HUDEP-2 (cell line): ENCODE data around the gene TGIF2.
"Not testable (repeated sequence)": the region's sequence is repeated elsewhere in the genome, so short reads cannot be mapped to it uniquely, and the experiment has no call there.

Source experiments
- DNase-seq, 76 experiments: peaks; one replicate each; lab custom pipeline; 2025; ENCODE audit not compliant: unreplicated experiment in 76 of 76; lab: John Stamatoyannopoulos, UW

The TGIF2 gene

GRCh38 chr20:36546111-36546736 is 27.2 kb upstream of the TGIF2 start:
- DNase-seq = no peak

GRCh38 chr20:36547186-36548005 is 26.0 kb upstream of the TGIF2 start:
- DNase-seq = no peak

- no peak for DNase-seq
These were observed 25.4 kb upstream of the TGIF2 start for GRCh38 chr20:36548006-36548315.

- DNase-seq = no peak
These were observed 24.4 kb upstream of the TGIF2 start for GRCh38 chr20:36548704-36549627.

- DNase-seq = no peak
These were observed 23.8 kb upstream of the TGIF2 start for GRCh38 chr20:36549628-36549941.

GRCh38 chr20:36549942-36550789 is 23.2 kb upstream of the TGIF2 start:
- DNase-seq = no peak

GRCh38 chr20:36550790-36551299 is 22.6 kb upstream of the TGIF2 start:
- no peak for DNase-seq

- no peak for DNase-seq
These were observed 18.1 kb upstream of the TGIF2 start for GRCh38 chr20:36555248-36555647.

- no peak for DNase-seq
These were observed 10.7 kb upstream of the TGIF2 start for GRCh38 chr20:36562724-36563123.

GRCh38 chr20:36563374-36563773 is 10.0 kb upstream of the TGIF2 start:
- DNase-seq = no peak

GRCh38 chr20:36564078-36564725 is 9.2 kb upstream of the TGIF2 start:
- not testable (repeated sequence) for DNase-seq

GRCh38 chr20:36564726-36565121 is 8.7 kb upstream of the TGIF2 start:
- DNase-seq = not testable (repeated sequence)

- DNase-seq = no peak
These were observed 7.9 kb upstream of the TGIF2 start for GRCh38 chr20:36565520-36565919.

GRCh38 chr20:36569847-36570429 is 3.5 kb upstream of the TGIF2 start:
- no peak for DNase-seq

- DNase-seq = no peak
These were observed 1.6 kb upstream of the TGIF2 start for GRCh38 chr20:36571564-36572504.

- peak in 15 of 76 experiments; percentile 5 to 50 (median 31) for DNase-seq
These were observed 695 bp upstream of the TGIF2 start for GRCh38 chr20:36572701-36573102.

GRCh38 chr20:36573798-36574365 is 485 bp downstream of the TGIF2 start:
- peak in 6 of 76 experiments; percentile 2 to 20 (median 18) for DNase-seq
